T-helper 2 cell treated with Interferon-gamma antibody and Interleukin-4, amounts not matched to agents 5 μg/mL and 100 μg/mL, for 36 hours (primary cell): ENCODE results near the gene KNDC1.

Experiments used
- DNase-seq: peaks from one replicate; pipeline ENCODE4 v3.0.0; 2021; ENCODE audit warnings: low spot score
- H3K27ac Mint-ChIP-seq: one replicate; pipeline ENCODE4 v1.8.0; 2021; ENCODE audit warnings: mild to moderate bottlenecking, mixed read lengths
- H3K27me3 Mint-ChIP-seq: one replicate; pipeline ENCODE4 v1.8.0; 2021; ENCODE audit warnings: low read depth, mixed read lengths
- H3K36me3 Mint-ChIP-seq: one replicate; pipeline ENCODE4 v1.8.0; 2021; ENCODE audit warnings: low read depth, mixed read lengths
- H3K4me1 Mint-ChIP-seq: one replicate; pipeline ENCODE4 v1.8.0; 2021; ENCODE audit warnings: low read depth, mixed read lengths
- H3K4me3 Mint-ChIP-seq: one replicate; pipeline ENCODE4 v1.8.0; 2022; ENCODE audit warnings: mild to moderate bottlenecking, moderate library complexity, mixed read lengths
- H3K9me3 Mint-ChIP-seq: one replicate; pipeline ENCODE4 v1.8.0; 2021; ENCODE audit warnings: mixed read lengths

The KNDC1 gene

GRCh38 chr10:133200621-133201031, 40.6 kb downstream of the KNDC1 start:
- DNase-seq, result no peak
- Mint-ChIP-seq H3K27ac (no peak overlapping the region), H3K27me3 (no peaks in the 10 kb centered on the region), H3K4me1 (no peaks in the 10 kb centered on the region), H3K9me3 (no peaks in the 10 kb centered on the region), H3K4me3 (no peak overlapping the region), H3K36me3 (no peaks in the 10 kb centered on the region)

- Mint-ChIP-seq H3K4me3 (no peak overlapping the region), H3K9me3 (no peaks in the 10 kb centered on the region), H3K27me3 (no peaks in the 10 kb centered on the region), H3K36me3 (no peaks in the 10 kb centered on the region), H3K4me1 (no peaks in the 10 kb centered on the region), H3K27ac (no peak overlapping the region)
- no peak for DNase-seq
These were observed 41.3 kb downstream of the KNDC1 start for GRCh38 chr10:133201151-133201947.

GRCh38 chr10:133201948-133202725, 42.1 kb downstream of the KNDC1 start:
- Mint-ChIP-seq H3K9me3 (no peaks in the 10 kb centered on the region), H3K36me3 (no peaks in the 10 kb centered on the region), H3K4me1 (no peaks in the 10 kb centered on the region), H3K27ac (no peak overlapping the region), H3K27me3 (no peaks in the 10 kb centered on the region), H3K4me3 (no peak overlapping the region)
- DNase-seq, result no peak

GRCh38 chr10:133202778-133203651, 43.0 kb downstream of the KNDC1 start:
- no peaks in the 10 kb centered on the region for H3K36me3 Mint-ChIP-seq
- no peak overlapping the region for H3K27ac Mint-ChIP-seq
- no peak overlapping the region for H3K4me3 Mint-ChIP-seq
- no peaks in the 10 kb centered on the region for H3K4me1 Mint-ChIP-seq
- DNase-seq, result no peak
- H3K27me3 Mint-ChIP-seq, result no peaks in the 10 kb centered on the region
- H3K9me3 Mint-ChIP-seq, result no peaks in the 10 kb centered on the region

GRCh38 chr10:133203652-133204195, 43.7 kb downstream of the KNDC1 start:
- DNase-seq, result no peak
- Mint-ChIP-seq H3K9me3 (no peaks in the 10 kb centered on the region), H3K36me3 (no peaks in the 10 kb centered on the region), H3K27me3 (no peaks in the 10 kb centered on the region), H3K4me1 (no peaks in the 10 kb centered on the region), H3K4me3 (no peak overlapping the region), H3K27ac (no peak overlapping the region)

GRCh38 chr10:133204226-133205015, 44.4 kb downstream of the KNDC1 start:
- DNase-seq, result no peak
- Mint-ChIP-seq H3K9me3 (no peaks in the 10 kb centered on the region), H3K36me3 (no peaks in the 10 kb centered on the region), H3K4me1 (no peaks in the 10 kb centered on the region), H3K4me3 (no peak overlapping the region), H3K27me3 (no peaks in the 10 kb centered on the region), H3K27ac (no peak overlapping the region)

GRCh38 chr10:133205146-133205545, 45.1 kb downstream of the KNDC1 start:
- H3K9me3 Mint-ChIP-seq, result no peaks in the 10 kb centered on the region
- H3K36me3 Mint-ChIP-seq, result no peaks in the 10 kb centered on the region
- no peaks in the 10 kb centered on the region for H3K27me3 Mint-ChIP-seq
- no peak overlapping the region for H3K4me3 Mint-ChIP-seq
- no peak for DNase-seq
- H3K27ac Mint-ChIP-seq, result no peak overlapping the region
- H3K4me1 Mint-ChIP-seq, result no peaks in the 10 kb centered on the region

DNA sequence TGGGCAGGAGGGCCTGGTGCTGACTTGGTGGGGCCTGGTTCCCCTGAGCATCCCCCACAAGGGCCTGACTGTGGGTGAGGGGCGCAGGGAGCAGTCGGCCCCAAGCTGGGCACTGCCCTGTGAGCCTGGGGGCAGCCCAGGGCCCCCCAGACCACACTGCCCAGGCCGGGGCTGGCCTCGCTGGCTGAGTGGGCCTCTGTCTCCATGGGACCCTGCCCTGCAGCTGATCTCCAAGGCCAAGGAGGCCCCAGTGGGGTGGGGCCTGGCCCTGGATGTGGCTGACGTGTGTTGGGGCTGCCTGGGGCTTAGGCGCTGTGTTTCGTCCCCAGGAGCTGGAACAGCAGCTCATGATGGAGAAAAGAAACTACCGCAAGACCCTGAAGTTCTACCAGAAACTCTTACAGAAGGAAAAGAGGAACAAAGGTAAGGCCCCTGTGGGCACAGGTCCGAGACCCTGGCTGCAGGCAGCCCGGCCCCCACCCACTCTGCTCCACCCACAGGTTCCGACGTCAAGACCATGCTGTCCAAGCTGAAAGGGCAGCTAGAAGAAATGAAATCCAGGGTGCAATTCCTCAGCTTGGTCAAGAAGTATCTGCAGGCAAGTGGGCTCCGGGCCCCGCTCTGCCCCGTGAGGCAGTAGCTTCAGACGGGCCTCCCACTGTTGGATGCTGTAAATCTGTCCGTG, 46.5 kb downstream of the KNDC1 start:
- Mint-ChIP-seq H3K36me3 (no peaks in the 10 kb centered on the region), H3K4me3 (no peak overlapping the region), H3K9me3 (no peaks in the 10 kb centered on the region), H3K27me3 (no peaks in the 10 kb centered on the region), H3K27ac (no peak overlapping the region), H3K4me1 (peaks cover 2% of the 10 kb centered on the region)
- DNase-seq, result no peak

- no peak overlapping the region for H3K4me3 Mint-ChIP-seq
- no peaks in the 10 kb centered on the region for H3K9me3 Mint-ChIP-seq
- H3K27ac Mint-ChIP-seq, result no peak overlapping the region
- DNase-seq, result no peak
- no peaks in the 10 kb centered on the region for H3K27me3 Mint-ChIP-seq
- no peaks in the 10 kb centered on the region for H3K36me3 Mint-ChIP-seq
- peaks cover 2% of the 10 kb centered on the region for H3K4me1 Mint-ChIP-seq
These were observed 47.1 kb downstream of the KNDC1 start for GRCh38 chr10:133207041-133207600.

GRCh38 chr10:133207627-133208026, 47.6 kb downstream of the KNDC1 start:
- Mint-ChIP-seq H3K36me3 (no peaks in the 10 kb centered on the region), H3K27ac (no peak overlapping the region), H3K9me3 (no peaks in the 10 kb centered on the region), H3K4me3 (no peak overlapping the region), H3K27me3 (no peaks in the 10 kb centered on the region), H3K4me1 (peaks cover 2% of the 10 kb centered on the region)
- DNase-seq, result no peak

GRCh38 chr10:133208466-133208865, 48.4 kb downstream of the KNDC1 start:
- Mint-ChIP-seq H3K4me1 (peaks cover 2% of the 10 kb centered on the region), H3K27me3 (no peaks in the 10 kb centered on the region), H3K4me3 (no peak overlapping the region), H3K9me3 (no peaks in the 10 kb centered on the region), H3K27ac (no peak overlapping the region), H3K36me3 (no peaks in the 10 kb centered on the region)
- no peak for DNase-seq

DNA sequence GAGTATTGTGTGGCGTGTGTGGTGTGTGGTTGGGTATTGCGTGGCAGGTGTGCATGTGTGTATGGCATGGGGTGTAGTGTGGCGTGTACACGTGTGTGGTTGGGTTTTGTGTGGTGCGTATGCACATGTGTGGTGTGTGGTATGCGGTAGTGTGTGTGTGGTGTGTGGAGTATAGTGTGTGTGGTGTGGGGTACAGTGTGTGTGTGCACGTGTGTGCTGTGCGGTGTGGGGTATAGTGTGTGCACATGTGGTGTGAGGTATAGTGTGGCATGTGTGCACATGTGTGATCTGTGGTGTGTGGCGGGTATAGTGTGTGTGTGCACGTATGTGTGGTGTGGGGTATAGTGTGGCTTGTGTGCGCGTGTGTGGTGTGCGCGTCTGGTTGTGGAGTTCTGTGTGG, 49.1 kb downstream of the KNDC1 start:
- H3K9me3 Mint-ChIP-seq, result no peaks in the 10 kb centered on the region
- H3K27ac Mint-ChIP-seq, result no peak overlapping the region
- H3K4me3 Mint-ChIP-seq, result no peak overlapping the region
- H3K4me1 Mint-ChIP-seq, result peaks cover 2% of the 10 kb centered on the region
- no peaks in the 10 kb centered on the region for H3K36me3 Mint-ChIP-seq
- H3K27me3 Mint-ChIP-seq, result no peaks in the 10 kb centered on the region
- no peak for DNase-seq
